GM21390 (cell line): ENCODE results near the gene MUC21.
"Not testable (repeated sequence)": the region's sequence is repeated elsewhere in the genome, so short reads cannot be mapped to it uniquely, and the experiment has no call there.

Experiments
- ATAC-seq: cut with Tn5 transposase; IDR thresholded peaks from one replicate; pipeline ENCODE4 v1.9.1; 2021; ENCODE audit not compliant: unreplicated experiment

Gene MUC21

DNA sequence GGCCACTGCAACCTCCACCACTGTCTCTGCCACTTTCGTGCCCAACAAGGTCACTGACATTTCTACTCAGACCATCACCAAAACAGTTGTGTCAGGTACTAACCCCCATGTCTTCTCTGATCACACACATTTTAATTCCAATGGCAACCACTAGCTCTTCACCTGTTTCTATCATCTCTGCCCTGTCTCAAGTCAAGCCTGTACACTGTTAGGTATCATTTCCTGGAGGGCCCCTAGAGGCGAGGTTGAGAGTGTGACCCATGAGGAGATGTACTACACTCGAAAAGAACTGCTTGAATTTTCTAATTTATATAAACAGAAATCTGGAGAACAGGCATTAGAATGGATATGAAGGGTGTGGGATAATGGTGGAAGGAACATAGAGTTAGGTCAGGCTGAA, 17.4 kb upstream of the MUC21 start:
- ATAC-seq: no peak

DNA sequence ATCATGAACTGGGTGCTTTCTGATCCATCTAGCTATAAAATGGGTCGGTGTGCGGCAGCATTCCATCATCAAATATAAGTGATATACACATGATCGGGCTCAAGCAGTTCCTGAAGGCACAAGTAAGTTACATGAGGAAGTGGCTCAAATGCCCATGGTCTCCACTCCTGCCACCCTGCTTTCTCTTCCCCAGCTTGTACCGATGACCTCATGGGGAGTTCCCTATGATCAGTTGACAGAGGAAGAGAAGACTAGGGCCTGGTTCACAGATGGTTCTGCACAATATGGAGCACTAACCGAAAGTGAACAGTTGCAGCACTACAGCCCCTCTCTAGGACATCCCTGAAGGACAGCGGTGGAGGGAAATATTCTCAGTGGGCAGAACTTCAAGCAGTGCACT, 14.3 kb upstream of the MUC21 start:
- ATAC-seq: not testable (repeated sequence)

- ATAC-seq: no peak
Observed at GRCh38 chr6:30970946-30971345, 12.6 kb upstream of the MUC21 start.

GRCh38 chr6:30972816-30973215, 10.7 kb upstream of the MUC21 start:
- no peak for ATAC-seq

DNA sequence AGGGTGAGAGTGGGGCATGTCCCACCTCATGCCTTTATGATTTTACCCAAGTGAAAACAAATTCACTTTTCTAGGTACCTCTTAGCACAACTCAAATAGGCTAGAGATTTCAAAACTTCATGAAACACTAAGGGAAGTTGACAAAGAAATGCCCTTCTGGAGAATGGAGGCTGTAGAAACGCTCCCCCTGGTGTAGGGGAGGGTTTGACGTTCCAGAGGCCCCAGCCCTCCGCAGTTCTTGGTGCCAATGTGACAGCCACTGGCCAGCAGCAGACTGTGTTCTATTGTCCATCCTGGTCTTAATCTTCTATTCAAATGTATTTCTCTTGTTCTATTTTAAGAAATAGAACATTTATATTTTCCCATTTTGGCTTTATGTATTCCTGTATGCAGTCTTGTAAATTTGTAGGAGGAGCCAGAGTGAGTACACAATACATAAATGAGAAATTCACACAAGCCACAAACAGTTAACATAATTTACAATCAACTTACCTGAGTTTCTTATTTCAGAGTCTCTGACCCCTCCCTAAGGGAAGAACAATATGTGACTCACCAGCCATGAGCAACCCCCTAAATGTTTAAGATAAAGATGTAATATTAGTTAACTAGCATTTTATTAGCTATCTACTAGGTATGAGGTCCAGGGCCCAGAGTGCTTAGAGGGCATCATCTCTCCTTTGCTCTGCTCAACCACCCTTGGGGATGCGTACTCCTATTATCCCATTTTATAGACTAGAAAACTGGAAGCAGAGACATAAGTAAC, 8.8 kb upstream of the MUC21 start:
- ATAC-seq: no peak

DNA sequence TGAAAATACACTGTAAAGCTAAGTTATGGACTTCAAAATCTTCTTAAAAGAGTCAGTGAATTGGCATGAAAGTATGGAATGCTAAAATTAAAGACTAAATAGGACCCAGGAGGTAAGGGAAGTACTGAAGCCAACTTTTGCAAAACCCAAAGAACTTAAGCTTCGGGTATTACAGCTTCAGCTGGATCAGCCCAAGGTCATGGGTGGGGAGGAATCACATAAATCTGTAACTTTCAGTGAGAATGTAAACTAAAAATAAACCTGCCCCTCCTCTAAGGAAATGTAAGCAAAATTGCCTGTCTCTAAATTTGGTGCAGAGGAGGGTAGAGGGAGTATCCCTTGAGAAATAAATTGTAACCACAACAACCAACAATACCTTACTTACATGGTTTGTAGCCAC, 4.4 kb upstream of the MUC21 start:
- ATAC-seq: no peak

GRCh38 chr6:30979690-30980089, 3.8 kb upstream of the MUC21 start:
- ATAC-seq: no peak

- no peak for ATAC-seq
Observed at GRCh38 chr6:30981942-30982772, 1.4 kb upstream of the MUC21 start.

DNA sequence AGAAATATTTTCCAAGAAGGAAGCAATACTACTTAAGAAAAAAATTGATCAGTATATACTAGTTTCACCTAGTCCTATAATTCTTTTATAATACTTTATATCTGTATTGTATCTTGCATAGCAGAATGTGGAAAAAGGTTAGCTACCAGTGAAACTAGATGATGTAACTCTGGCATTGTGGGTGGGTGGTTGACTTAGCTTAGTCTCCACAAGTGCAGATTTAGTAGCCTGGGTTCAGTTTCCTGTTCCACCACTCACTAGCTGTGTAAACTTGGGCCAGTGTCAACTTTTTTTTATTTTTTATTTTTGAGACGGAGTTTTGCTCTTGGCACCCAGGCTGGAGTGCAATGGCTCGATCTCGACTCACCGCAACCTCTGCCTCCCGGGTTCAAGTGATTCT, 2.0 kb downstream of the MUC21 start:
- no peak for ATAC-seq

DNA sequence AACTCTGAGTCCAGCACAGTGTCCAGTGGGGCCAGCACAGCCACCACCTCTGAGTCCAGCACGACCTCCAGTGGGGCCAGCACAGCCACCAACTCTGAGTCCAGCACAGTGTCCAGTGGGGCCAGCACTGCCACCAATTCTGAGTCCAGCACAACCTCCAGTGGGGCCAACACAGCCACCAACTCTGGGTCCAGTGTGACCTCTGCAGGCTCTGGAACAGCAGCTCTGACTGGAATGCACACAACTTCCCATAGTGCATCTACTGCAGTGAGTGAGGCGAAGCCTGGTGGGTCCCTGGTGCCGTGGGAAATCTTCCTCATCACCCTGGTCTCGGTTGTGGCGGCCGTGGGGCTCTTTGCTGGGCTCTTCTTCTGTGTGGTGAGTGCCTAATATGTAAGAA, 3.8 kb downstream of the MUC21 start:
- ATAC-seq: no peak

- ATAC-seq: no peak
Observed at GRCh38 chr6:30988209-30988825, 4.8 kb downstream of the MUC21 start.

DNA sequence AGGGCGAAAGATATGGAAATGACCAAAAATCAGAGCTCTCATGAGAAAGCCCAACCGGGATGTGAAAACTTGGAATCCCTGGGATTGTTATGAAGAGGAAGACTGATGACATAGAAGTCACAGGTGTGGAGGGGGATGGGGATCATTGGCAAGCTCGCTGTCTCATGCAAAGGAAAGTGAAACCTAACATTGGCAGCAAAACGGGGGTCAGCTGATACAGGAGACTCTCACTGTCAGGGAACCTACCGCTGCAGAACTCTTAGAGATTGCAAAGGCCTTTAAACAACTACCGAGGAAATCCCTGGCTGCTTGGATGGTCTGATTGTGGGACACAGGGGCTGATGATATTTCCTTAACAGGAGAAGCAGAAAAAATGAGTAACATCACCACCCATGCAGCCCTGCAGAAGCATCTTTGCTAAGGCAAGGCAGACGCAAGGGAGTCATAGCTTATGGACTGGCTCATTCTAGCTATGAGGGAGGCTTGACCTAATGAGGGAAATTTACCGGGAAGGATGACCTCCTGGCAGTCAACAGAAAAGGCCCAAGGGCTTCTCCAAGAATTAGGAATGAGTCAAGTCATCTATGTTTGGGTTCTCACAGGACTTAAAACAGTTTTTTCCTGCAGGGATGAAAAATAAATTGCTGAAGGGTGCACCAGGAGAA, 7.0 kb downstream of the MUC21 start:
- ATAC-seq: no peak

- no peak for ATAC-seq
Observed at GRCh38 chr6:30991891-30992290, 8.4 kb downstream of the MUC21 start.

- no peak for ATAC-seq
Observed at GRCh38 chr6:30997301-30997700, 13.8 kb downstream of the MUC21 start.

- no peak for ATAC-seq
Observed at GRCh38 chr6:30998785-30999184, 15.3 kb downstream of the MUC21 start.

DNA sequence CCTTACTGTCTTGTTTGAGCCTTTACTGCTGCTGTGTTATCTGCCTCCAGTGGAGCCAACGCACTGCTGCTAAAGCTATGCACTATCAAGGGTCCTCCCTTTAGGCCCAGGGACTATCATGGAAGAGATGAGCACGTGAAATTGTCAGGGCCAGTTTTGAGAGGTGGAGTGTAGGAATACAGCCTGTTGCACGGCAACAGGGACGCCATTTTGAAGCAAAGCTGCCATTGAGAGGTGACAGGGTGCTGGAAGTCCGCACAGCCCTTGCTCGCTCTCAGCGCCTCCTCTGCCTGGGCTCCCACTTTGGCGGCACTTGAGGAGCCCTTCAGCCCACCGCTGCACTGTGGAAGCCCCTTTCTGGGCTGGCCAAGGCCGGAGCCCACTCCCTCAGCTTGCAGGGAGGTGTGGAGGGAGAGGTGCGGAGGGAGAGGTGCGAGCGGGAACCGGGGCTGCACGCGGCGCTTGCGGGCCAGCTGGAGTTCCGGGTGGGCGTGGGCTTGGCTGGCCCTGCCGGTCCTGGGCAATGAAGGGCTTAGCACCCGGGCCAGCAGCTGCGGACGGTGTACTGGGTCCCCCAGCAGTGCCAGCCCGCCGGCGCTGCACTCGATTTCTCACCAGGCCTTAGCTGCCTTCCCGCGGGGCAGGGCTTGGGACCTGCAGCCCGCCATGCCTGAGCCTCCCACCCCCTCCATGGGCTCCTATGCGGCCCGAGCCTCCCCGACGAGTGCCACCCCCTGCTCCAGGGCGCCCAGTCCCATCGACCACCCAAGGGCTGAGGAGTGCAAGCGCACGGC, 16.7 kb downstream of the MUC21 start:
- not testable (repeated sequence) for ATAC-seq

GRCh38 chr6:31001281-31001888, 17.9 kb downstream of the MUC21 start:
- no peak for ATAC-seq

DNA sequence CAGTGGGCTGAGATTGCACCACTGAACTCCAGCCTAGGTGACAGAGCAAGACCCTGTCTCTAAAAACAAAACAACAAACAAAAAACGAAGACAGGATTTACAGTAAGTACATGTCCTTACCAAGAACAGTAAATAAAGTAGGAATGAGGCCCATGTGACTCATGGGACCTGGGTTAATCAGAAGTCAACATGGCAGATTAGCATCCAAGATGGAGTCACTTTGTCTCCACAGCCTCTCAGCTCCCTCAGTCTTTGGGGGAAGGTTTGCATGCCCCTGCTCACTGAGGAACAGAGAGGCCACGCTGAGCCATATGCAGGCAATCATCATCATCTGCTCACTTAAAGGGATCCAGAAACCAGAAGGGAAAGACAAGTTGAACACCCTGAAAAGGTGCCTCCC, 19.0 kb downstream of the MUC21 start:
- ATAC-seq: no peak

- ATAC-seq: no peak
Observed at GRCh38 chr6:31004794-31005193, 21.3 kb downstream of the MUC21 start.
